ENCODE data around the gene TMCO6.
"Not testable (repeated sequence)": the region's sequence is repeated elsewhere in the genome, so short reads cannot be mapped to it uniquely, and the experiment has no call there.

- not testable (repeated sequence) for TF ChIP-seq CTCF (conservative IDR thresholded peaks at IDR 0.05; ENCODE audit: low read depth in 2 of 2); REST (IDR thresholded peaks at IDR 0.05; ENCODE audit: unreplicated experiment); POLR2AphosphoS5 (IDR thresholded peaks at IDR 0.05; ENCODE audit: low read depth); ZNF114 (CRISPR knock-in tag; IDR thresholded peaks at IDR 0.05); EZH2 (IDR thresholded peaks at IDR 0.05; ENCODE audit: low read depth, unreplicated experiment); EZH2phosphoT487 (IDR thresholded peaks at IDR 0.05; ENCODE audit: unreplicated experiment); ETS1 (IDR thresholded peaks at IDR 0.05); ZNF462 (CRISPR knock-in tag; IDR thresholded peaks at IDR 0.05); JUNB (IDR thresholded peaks at IDR 0.05; ENCODE audit: unreplicated experiment)
Measured at GRCh38 chr5:140603446-140603698, 35.9 kb upstream of the TMCO6 start.

Data from GM23338 (cell line).